GM13977 (cell line): ENCODE measurements around the gene UBE3C.
A peak's percentile ranks its signal among the peaks of the same experiment; 100 is the strongest.

ENCODE experiments used
- DNase-seq: peaks from one replicate; pipeline ENCODE4 v3.0.0; 2012; ENCODE audit warnings: low spot score
- in situ Hi-C: fragments of 300-500 bp; cut with MboI; formaldehyde crosslinking; loops from one replicate; pipeline ENCODE4 v1.12.0; 2022; ENCODE audit warnings: low sequenced_read_pairs, low pct_unique_long_range_greater_than_20kb, mixed read lengths, inconsistent platforms; ENCODE audit not compliant: unreplicated experiment
- TF ChIP-seq, protein P1 (sequence below): IDR thresholded peaks from 2 replicates; pipeline ENCODE4 v1.5.1; 2012; ENCODE audit warnings: mild to moderate bottlenecking, control low read depth; ENCODE audit not compliant: insufficient read depth; ENCODE audit errors: extremely low read depth, missing control alignments

The UBE3C gene

DNA sequence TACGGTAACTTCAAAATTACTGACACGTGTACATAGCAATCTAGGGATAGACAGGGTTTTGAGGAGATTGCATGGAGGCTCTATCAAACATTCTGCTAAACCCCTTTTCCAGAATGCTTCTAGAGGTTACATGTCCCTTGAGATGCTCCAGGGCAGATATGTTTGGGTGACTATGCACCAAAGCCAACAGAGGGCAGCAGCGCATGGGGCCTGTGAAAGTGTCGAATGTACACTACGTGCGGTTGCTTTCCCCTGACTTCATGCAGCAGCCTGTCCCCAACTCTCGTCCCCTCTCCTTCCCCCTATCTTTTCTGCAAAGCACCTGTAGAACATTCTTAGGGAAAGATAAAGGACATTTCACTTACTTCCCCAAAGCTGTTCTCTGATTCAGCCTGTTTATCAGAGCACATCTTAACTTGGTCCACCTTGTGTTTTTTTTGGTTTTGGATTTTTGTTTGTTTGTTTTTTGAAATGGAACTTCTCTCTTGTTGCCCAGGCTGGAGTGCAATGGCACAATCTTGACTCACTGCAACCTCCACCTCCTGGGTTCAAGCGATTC lies 90.2 kb downstream of the UBE3C start:
- in situ Hi-C loops: no loop called here
- no peak for DNase-seq
- TF ChIP-seq, protein P1, sequence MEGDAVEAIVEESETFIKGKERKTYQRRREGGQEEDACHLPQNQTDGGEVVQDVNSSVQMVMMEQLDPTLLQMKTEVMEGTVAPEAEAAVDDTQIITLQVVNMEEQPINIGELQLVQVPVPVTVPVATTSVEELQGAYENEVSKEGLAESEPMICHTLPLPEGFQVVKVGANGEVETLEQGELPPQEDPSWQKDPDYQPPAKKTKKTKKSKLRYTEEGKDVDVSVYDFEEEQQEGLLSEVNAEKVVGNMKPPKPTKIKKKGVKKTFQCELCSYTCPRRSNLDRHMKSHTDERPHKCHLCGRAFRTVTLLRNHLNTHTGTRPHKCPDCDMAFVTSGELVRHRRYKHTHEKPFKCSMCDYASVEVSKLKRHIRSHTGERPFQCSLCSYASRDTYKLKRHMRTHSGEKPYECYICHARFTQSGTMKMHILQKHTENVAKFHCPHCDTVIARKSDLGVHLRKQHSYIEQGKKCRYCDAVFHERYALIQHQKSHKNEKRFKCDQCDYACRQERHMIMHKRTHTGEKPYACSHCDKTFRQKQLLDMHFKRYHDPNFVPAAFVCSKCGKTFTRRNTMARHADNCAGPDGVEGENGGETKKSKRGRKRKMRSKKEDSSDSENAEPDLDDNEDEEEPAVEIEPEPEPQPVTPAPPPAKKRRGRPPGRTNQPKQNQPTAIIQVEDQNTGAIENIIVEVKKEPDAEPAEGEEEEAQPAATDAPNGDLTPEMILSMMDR: peak; percentile 53

DNA sequence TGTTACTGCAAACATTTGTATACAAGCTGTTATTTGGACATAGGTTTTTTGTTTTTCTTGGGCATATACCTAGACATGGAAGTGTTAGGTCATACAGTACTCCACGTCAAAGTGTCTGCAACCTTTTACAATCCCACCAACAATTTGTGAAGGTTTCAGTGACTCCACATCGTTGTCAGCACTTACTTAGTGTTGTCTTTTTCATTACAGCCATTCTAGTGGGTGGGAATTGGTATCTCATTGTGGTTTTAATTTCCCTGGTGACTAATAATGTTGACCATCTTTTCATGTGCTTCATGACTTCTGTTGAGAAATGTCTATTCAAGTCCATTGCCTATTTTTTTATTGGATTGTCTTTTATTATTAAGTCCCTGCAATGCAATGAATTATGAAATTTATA lies 95.0 kb downstream of the UBE3C start:
- no peak for DNase-seq
- in situ Hi-C loops: no loop called here
- TF ChIP-seq, protein P1: no peak

DNA sequence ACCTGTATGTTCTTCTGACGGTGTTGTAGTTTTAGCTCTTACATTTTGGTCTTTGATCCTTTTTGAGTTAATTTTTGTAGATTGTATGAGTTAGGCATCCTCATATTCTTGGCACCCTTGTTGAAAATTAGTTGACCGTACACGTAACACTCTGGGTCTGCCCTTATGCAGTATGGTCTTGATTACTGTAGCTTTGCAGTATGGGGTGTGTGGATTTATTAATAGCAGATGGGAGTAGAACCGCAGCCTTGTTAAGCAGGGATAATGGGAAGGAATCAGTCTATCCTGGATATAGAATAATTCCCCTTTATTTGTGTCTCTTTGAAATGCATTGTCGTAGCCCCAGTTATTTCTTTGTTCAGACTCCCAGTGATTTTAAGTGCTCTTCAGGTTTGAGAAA lies 95.5 kb downstream of the UBE3C start:
- in situ Hi-C loops: no loop called here
- TF ChIP-seq, protein P1: no peak
- DNase-seq: no peak

DNA sequence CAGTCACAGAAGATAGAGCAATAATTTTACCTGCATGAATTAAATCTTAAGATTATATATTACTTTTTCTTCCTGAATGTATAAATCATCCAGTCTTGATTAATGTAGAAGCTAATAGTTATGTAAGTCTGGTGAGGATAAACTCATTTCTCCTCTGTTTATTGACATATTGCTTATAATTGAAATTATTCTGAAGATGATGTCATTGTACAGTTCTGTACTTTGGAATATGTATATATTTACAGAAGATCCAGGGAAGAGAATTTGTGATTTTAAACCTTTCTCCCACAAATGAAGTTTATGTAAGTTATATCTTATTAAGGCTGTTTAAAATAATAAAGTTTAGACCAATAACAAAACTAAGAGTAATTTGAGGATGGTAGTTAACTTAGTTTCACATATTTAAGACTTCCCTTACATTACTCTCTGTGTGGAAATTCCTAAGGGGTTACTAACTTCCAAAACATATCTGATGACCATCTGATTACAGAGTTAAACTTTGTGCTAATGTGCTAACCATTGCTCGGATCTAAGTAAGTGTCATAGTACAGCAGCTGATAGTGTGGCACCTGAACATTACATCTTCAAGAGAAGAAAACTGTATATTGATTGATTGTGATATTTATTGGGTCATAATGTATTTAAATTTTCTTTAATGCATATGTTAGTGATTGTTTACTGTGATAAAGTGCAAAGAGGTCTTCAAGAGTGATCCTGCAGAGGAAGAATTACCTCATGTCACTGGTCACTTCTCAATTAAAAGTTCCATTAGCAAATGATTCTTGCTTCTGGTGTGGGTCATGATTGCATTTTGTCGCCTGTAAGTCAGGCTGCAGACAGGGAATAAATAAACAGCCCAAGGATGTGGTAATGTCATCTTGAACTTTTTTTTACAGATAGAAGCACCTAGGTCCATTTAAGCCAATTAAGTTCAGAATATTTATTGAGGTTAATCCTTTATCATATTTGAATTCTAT lies 96.9 kb downstream of the UBE3C start:
- in situ Hi-C loops: no loop called here
- no peak for DNase-seq
- TF ChIP-seq, protein P1: no peak

DNA sequence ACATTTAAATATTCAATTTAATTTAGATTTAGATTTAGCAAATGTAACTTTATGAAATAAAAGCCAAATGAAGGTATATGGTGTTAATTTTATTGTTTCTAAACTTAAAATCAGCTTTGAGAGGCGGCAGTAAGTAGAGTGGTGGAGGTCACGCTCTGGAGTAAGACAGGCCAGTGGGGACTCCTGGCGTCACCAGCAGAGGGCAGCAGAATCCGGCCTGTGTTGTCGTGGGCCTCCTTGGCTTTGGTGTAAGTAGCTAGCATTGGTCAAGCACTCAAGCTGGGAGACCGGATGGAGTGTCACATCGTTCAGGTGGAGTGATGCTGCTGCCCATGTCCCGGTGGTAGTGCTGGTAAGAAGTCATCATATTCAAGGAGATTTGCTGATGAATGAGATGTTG lies 99.4 kb downstream of the UBE3C start:
- TF ChIP-seq, protein P1: peak; percentile 19
- in situ Hi-C loops: no loop called here
- DNase-seq: no peak

DNA sequence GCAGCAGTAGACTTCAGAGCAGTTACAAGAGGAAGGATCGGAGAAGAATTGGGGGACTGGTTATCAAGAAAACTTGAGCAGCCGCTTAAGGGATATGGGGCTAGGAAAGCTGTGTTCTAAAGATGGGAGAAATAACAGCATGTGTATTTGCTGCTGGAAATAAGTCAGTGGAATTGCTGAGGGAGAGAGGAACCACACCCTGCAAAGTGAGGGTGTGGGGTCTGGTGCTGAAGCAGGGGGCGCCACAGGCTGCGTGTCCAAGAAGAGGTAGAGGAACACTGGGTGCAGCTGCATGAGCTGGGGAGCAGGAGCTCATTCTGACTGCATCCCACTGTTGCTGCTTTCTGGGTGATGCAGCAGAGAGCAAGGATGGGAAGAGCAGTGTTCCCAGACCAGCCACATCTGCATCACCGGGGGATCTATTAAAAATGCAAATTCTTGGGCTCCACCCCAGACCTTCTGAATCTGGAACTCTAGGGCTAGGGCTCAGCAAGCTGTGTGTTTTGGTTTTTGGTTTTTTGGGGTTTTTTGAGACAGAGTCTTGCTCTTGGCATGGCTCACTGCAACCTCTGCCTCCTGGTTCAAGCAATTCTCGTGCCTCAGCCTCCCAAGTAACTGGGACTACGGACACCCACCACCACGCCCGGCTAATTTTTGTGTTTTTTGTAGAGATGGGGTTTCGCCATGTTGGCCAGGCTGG lies 101.0 kb downstream of the UBE3C start:
- no peak for DNase-seq
- TF ChIP-seq, protein P1: no peak
- in situ Hi-C loops: no loop called here
